ENCODE measurements around the gene MUC4.
"Not testable (repeated sequence)": the region's sequence is repeated elsewhere in the genome, so short reads cannot be mapped to it uniquely, and the experiment has no call there.

Gene MUC4

DNA sequence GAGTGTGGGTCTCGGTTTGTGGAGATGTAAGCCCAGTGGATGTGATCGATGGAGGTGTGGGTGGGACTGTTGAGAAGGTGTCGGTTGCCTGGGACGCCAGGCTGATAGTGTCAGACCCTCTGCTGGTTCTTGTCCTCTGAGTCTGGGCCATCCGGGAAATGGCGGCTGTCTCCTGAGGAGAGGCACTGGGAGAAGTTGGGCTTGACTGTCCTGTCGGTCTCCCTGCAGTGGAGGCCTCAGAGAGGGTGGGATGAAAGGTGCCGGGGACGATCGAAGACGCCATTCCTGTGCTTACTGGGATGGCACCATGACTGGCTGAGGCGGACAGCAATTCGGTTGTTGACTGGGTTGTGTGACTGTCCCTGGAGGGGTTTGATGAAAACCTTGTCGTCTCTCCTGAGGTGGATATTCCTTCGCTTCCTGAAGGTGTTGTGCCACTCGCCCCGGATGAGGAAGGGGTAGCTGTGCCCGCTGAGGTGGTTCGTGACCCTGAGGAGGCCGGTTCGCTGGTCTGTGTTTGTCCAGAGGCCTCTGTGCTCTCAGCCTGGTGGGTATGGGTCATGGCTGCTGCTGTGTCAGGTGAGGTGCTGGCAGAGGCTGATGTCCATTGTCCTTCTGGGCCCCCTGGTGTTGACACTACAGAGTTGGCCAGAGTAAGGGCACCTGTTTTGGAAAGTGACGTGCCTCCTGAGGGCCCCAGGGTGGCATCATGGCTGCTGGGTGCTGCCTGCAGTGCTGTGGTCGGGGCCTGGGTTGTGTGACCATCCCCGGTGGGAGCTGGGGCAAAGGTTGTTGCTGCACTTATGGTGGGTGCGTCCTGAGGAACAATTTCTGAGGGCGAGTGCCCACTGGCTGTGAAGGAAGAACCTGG is 22.8 kb downstream of the MUC4 start:
- Histone ChIP-seq H3K27ac (no peak overlapping the region), H3K27me3 (peaks cover 0 to 14% of the 10 kb centered on the region in 2 donors), H3K9me3 (no peaks in the 10 kb centered on the region), H3K4me1 (no peaks in the 10 kb centered on the region), H3K36me3 (no peaks in the 10 kb centered on the region), H3K4me3 (no peak overlapping the region)
- intact Hi-C loops (cut with DNase I; ENCODE audit: low total_unique reads) = no loop called here
- peak in 1 of 2 donors; percentile 56 for DNase-seq
- TF ChIP-seq, protein P1, sequence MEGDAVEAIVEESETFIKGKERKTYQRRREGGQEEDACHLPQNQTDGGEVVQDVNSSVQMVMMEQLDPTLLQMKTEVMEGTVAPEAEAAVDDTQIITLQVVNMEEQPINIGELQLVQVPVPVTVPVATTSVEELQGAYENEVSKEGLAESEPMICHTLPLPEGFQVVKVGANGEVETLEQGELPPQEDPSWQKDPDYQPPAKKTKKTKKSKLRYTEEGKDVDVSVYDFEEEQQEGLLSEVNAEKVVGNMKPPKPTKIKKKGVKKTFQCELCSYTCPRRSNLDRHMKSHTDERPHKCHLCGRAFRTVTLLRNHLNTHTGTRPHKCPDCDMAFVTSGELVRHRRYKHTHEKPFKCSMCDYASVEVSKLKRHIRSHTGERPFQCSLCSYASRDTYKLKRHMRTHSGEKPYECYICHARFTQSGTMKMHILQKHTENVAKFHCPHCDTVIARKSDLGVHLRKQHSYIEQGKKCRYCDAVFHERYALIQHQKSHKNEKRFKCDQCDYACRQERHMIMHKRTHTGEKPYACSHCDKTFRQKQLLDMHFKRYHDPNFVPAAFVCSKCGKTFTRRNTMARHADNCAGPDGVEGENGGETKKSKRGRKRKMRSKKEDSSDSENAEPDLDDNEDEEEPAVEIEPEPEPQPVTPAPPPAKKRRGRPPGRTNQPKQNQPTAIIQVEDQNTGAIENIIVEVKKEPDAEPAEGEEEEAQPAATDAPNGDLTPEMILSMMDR (IDR thresholded peaks at IDR 0.05) = no peak

- intact Hi-C loops (cut with DNase I; ENCODE audit: low total_unique reads); H3K36me3 ChIP-seq; H3K27ac ChIP-seq; H3K4me3 ChIP-seq; H3K9me3 ChIP-seq; H3K4me1 ChIP-seq: not testable (repeated sequence)
- peak in 1 of 2 donors; percentile 60 for DNase-seq
- peaks cover 0 to 14% of the 10 kb centered on the region in 2 donors for H3K27me3 ChIP-seq
Observed at GRCh38 chr3:195785781-195786405, 25.8 kb downstream of the MUC4 start.

DNA sequence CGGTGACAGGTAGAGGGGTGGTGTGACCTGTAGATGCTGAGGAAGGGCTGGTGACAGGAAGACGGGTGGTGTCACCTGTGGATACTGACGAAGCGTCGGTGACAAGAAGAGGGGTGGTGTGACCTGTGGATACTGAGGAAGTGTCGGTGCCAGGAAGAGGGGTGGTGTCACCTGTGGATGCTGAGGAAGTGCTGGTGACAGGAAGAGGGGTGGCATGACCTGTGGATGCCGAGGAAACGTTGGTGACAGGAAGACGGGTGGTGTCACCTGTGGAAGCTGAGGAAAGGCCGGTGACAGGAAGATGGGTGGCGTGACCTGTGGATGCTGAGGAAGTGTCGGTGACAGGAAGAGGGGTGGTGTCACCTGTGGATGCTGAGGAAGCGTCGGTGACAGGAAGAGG is 27.7 kb downstream of the MUC4 start:
- H3K9me3 ChIP-seq; H3K4me1 ChIP-seq; H3K36me3 ChIP-seq; H3K27me3 ChIP-seq; intact Hi-C loops (cut with DNase I; ENCODE audit: low total_unique reads); H3K27ac ChIP-seq; H3K4me3 ChIP-seq: not testable (repeated sequence)
- peak in 1 of 2 donors; percentile 48 for DNase-seq

DNA sequence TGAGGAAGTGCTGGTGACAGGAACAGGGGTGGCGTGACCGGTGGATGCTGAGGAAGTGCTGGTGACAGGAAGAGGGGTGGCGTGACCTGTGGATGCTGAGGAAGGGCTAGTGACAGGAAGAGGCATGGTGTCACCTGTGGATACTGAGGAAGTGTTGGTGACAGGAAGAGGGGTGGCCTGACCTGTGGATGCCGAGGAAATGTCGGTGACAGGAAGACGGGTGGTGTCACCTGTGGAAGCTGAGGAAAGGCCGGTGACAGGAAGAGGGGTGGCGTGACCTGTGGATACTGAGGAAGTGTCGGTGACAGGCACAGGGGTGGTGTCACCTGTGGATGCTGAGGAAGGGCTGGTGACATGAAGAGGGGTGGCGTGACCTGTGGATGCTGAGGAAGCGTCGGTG is 30.5 kb downstream of the MUC4 start:
- H3K27me3 ChIP-seq; H3K9me3 ChIP-seq; H3K4me3 ChIP-seq; H3K4me1 ChIP-seq; H3K27ac ChIP-seq; H3K36me3 ChIP-seq; intact Hi-C loops (cut with DNase I; ENCODE audit: low total_unique reads): not testable (repeated sequence)
- peak in 1 of 2 donors; percentile 5 for DNase-seq

DNA sequence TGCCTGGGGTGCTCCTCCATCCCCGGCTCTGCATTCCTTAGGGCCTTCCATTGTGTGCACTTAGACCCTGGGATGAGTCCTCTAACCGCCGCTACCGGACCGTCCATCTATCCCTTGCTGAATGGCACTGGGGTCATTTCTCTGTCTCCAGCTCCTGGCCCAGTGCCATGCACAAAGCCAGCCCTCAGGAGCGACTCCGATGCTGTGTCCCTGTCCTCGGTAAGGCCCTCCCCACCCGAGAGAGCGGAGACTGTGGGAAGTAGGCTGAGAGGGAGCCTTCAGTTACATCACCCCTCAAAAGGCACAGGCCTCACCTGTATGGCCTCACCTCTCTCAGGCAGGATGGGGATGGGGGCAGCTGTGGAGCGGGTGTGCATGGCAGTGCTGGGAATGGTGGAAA is 33.8 kb downstream of the MUC4 start:
- Histone ChIP-seq H3K36me3 (no peaks in the 10 kb centered on the region), H3K9me3 (no peaks in the 10 kb centered on the region), H3K27ac (no peak overlapping the region), H3K4me1 (no peaks in the 10 kb centered on the region), H3K4me3 (no peak overlapping the region), H3K27me3 (peaks cover 0 to 5% of the 10 kb centered on the region in 2 donors)
- intact Hi-C loops (cut with DNase I; ENCODE audit: low total_unique reads) = no loop called here
- TF ChIP-seq, protein P1 (IDR thresholded peaks at IDR 0.05) = no peak
- DNase-seq = no peak

GRCh38 chr3:195774917-195775316 is 36.8 kb downstream of the MUC4 start:
- no peak for DNase-seq
- Histone ChIP-seq H3K4me3 (no peak overlapping the region), H3K36me3 (no peaks in the 10 kb centered on the region), H3K9me3 (no peaks in the 10 kb centered on the region), H3K27ac (no peak overlapping the region), H3K27me3 (peaks cover 0 to 8% of the 10 kb centered on the region in 2 donors), H3K4me1 (no peaks in the 10 kb centered on the region)
- TF ChIP-seq, protein P1 (IDR thresholded peaks at IDR 0.05) = peak in 1 of 2 experiments; percentile 16
- intact Hi-C loops (cut with DNase I; ENCODE audit: low total_unique reads) = no loop called here

- Histone ChIP-seq H3K27me3 (peaks cover 0 to 8% of the 10 kb centered on the region in 2 donors), H3K36me3 (no peaks in the 10 kb centered on the region), H3K4me3 (no peak overlapping the region), H3K4me1 (no peaks in the 10 kb centered on the region), H3K27ac (no peak overlapping the region), H3K9me3 (no peaks in the 10 kb centered on the region)
- no peak for DNase-seq
- intact Hi-C loops (cut with DNase I; ENCODE audit: low total_unique reads) = no loop called here
- TF ChIP-seq, protein P1 (IDR thresholded peaks at IDR 0.05) = no peak
Observed at GRCh38 chr3:195773956-195774537, 37.7 kb downstream of the MUC4 start.

All from tibial artery (tissue), 4 donors.